HAP-1 (cell line): ENCODE measurements around the gene C2orf92.
A peak's percentile ranks its signal among the peaks of the same experiment; 100 is the strongest.

ENCODE experiments used
- DNase-seq, 2 experiments: peaks; one replicate each; pipeline ENCODE4 v3.0.0-alpha.2; 2016 to 2020; ENCODE audit warnings: low spot score in 2 of 2
- H3K27me3 ChIP-seq: fragments of 250-450 bp; sonication (Bioruptor Pico); 2 replicates; pipeline ENCODE4 v1.5.1; 2020; ENCODE audit warnings: low read depth, mild to moderate bottlenecking, moderate library complexity
- H3K36me3 ChIP-seq: fragments of 250-450 bp; sonication (Bioruptor Pico); replicated peaks from 2 replicates; pipeline ENCODE4 v1.5.1; 2020; ENCODE audit warnings: mild to moderate bottlenecking
- H3K4me1 ChIP-seq: fragments of 250-450 bp; sonication (Bioruptor Pico); 2 replicates; pipeline ENCODE4 v1.5.1; 2020; ENCODE audit warnings: mild to moderate bottlenecking
- H3K4me3 ChIP-seq: fragments of 250-450 bp; sonication (Bioruptor Pico); 2 replicates; pipeline ENCODE4 v1.5.1; 2020; ENCODE audit warnings: mild to moderate bottlenecking, moderate library complexity
- H3K9me3 ChIP-seq: fragments of 250-450 bp; sonication (Bioruptor Pico); 2 replicates; pipeline ENCODE4 v1.5.1; 2020; ENCODE audit warnings: mild to moderate bottlenecking, moderate library complexity
- in situ Hi-C: fragments of 300-500 bp; cut with MboI; formaldehyde crosslinking; loops from 3 replicates; pipeline ENCODE4 v1.14.3; 2020; ENCODE audit warnings: low sequenced_read_pairs, inconsistent platforms, mixed read lengths

Gene C2orf92

GRCh38 chr2:97738179-97739019, 68.9 kb downstream of the C2orf92 start:
- Histone ChIP-seq H3K36me3 (no peaks in the 10 kb centered on the region), H3K9me3 (no peaks in the 10 kb centered on the region), H3K4me1 (no peaks in the 10 kb centered on the region), H3K27me3 (no peaks in the 10 kb centered on the region), H3K4me3 (no peak overlapping the region)
- in situ Hi-C loops = no loop called here
- DNase-seq = no peak

- H3K4me3 ChIP-seq = no peak overlapping the region
- H3K4me1 ChIP-seq = no peaks in the 10 kb centered on the region
- H3K9me3 ChIP-seq = no peaks in the 10 kb centered on the region
- in situ Hi-C loops = no loop called here
- no peaks in the 10 kb centered on the region for H3K27me3 ChIP-seq
- H3K36me3 ChIP-seq = no peaks in the 10 kb centered on the region
- DNase-seq = no peak
Observed at GRCh38 chr2:97739020-97739892, 69.7 kb downstream of the C2orf92 start.

GRCh38 chr2:97739893-97740245, 70.4 kb downstream of the C2orf92 start:
- H3K36me3 ChIP-seq = no peaks in the 10 kb centered on the region
- H3K27me3 ChIP-seq = no peaks in the 10 kb centered on the region
- H3K4me1 ChIP-seq = no peaks in the 10 kb centered on the region
- H3K4me3 ChIP-seq = no peak overlapping the region
- in situ Hi-C loops = no loop called here
- DNase-seq = no peak
- no peaks in the 10 kb centered on the region for H3K9me3 ChIP-seq

- H3K27me3 ChIP-seq = no peaks in the 10 kb centered on the region
- no peaks in the 10 kb centered on the region for H3K9me3 ChIP-seq
- no peak overlapping the region for H3K4me3 ChIP-seq
- H3K36me3 ChIP-seq = no peaks in the 10 kb centered on the region
- H3K4me1 ChIP-seq = no peaks in the 10 kb centered on the region
- DNase-seq = peak; percentile 59 to 82
- in situ Hi-C loops = no loop called here
Observed at GRCh38 chr2:97740590-97741182, 71.2 kb downstream of the C2orf92 start.

DNA sequence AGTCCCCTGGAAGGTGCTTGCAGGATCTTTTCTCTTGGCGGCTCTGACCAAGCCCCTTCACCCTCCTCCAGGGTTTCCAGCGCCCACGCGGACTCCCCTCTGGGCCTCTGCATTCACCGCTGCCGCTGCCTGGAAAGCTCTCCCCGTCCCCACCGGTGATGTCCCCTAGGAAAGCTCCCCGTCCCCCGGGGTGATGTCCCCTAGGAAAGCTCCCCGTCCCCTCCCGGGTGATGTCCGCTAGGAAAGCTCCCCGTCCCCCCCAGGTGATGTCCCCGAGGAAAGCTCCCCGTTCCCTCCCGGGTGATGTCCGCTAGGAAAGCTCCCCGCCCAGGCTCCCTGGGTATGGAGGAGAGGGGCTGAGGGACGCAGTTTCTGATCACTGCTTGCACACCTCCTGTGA, 71.7 kb downstream of the C2orf92 start:
- Histone ChIP-seq H3K4me1 (no peaks in the 10 kb centered on the region), H3K4me3 (no peak overlapping the region), H3K9me3 (no peaks in the 10 kb centered on the region), H3K36me3 (no peaks in the 10 kb centered on the region), H3K27me3 (no peaks in the 10 kb centered on the region)
- DNase-seq = no peak
- in situ Hi-C loops = no loop called here

DNA sequence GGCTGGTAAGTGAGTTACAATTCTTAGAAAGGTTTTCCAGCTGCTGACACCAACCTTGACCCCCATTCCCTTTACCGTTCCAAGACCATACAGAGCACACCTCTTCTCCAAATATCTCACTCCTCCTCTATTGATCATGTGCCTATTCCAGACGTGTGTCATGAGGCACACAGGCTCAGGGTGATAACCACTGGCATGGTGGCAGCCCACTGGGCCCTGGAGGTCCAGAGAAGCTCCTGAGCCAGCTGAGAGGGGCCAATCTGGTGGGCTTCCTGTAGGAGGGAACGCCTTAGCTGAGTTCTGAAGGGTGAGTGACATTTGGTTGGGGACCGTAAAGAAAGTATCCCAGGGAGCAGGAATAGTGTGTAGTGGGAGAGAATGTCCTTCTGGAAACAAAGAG, 72.2 kb downstream of the C2orf92 start:
- in situ Hi-C loops = no loop called here
- no peak for DNase-seq
- H3K4me3 ChIP-seq = no peak overlapping the region
- H3K4me1 ChIP-seq = no peaks in the 10 kb centered on the region
- no peaks in the 10 kb centered on the region for H3K36me3 ChIP-seq
- no peaks in the 10 kb centered on the region for H3K9me3 ChIP-seq
- H3K27me3 ChIP-seq = no peaks in the 10 kb centered on the region

- DNase-seq = no peak
- Histone ChIP-seq H3K4me3 (no peak overlapping the region), H3K27me3 (no peaks in the 10 kb centered on the region), H3K9me3 (no peaks in the 10 kb centered on the region), H3K36me3 (no peaks in the 10 kb centered on the region), H3K4me1 (no peaks in the 10 kb centered on the region)
- in situ Hi-C loops = no loop called here
Observed at GRCh38 chr2:97742381-97742847, 72.9 kb downstream of the C2orf92 start.

DNA sequence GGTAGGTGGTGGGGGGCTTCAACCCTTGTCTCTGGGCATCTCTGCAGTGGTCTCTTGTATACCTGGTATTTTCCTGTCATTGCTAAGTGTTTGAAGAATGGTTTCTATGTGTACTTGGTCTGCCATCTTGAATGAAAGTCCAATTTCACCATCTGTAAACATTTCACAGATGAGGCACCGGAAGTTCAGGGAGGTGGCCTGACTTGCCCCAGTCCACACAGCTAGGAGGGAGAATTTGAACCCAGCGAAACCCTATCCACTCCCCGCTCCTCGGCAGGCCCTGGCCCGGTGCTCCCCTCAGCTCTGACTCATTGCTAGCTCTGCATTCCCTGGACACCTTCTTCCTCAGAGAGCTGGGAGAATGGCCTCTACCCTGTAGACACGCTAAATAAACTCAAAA, 74.4 kb downstream of the C2orf92 start:
- Histone ChIP-seq H3K4me3 (no peak overlapping the region), H3K36me3 (no peaks in the 10 kb centered on the region), H3K9me3 (no peaks in the 10 kb centered on the region), H3K27me3 (no peaks in the 10 kb centered on the region), H3K4me1 (no peaks in the 10 kb centered on the region)
- in situ Hi-C loops = no loop called here
- DNase-seq = no peak

DNA sequence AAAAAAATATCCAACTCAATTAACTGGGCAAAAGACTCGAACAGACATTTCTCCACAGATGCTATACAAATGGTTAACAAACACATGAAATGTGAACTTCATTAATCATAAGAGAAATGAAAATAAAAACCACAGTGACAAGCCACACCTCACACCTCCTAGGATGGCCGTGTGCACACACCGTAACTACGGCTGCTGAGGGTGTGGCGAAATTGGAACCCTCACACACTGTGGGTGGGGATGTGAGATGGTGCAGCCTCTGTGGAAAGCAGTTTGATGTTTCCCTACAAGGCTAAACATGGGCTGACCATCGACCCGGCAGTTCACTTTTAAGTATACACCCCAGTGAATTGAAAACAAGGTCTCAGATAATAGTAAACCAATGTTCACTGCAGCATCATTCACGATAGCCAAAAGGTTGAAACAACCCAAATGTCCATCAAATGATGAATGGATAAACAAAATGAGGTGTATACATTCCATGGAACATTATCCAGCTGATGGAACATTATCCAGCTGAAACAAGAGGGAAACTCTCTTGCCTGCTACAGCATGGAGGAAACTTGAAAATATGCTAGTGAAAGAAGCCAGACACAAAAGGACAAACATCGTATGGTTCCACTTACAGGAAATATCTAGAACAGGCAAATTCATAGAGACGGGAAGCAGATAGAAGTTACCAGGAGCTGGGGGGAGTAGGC, 76.1 kb downstream of the C2orf92 start:
- no peak for DNase-seq
- in situ Hi-C loops = no loop called here
- Histone ChIP-seq H3K4me3 (no peak overlapping the region), H3K9me3 (no peaks in the 10 kb centered on the region), H3K27me3 (no peaks in the 10 kb centered on the region), H3K4me1 (no peaks in the 10 kb centered on the region), H3K36me3 (no peaks in the 10 kb centered on the region)

GRCh38 chr2:97747285-97747684, 77.8 kb downstream of the C2orf92 start:
- no peaks in the 10 kb centered on the region for H3K4me1 ChIP-seq
- DNase-seq = no peak
- H3K36me3 ChIP-seq = no peaks in the 10 kb centered on the region; the same call in 1 of the 2 replicates
- H3K9me3 ChIP-seq = no peaks in the 10 kb centered on the region
- in situ Hi-C loops = no loop called here
- no peaks in the 10 kb centered on the region for H3K27me3 ChIP-seq
- no peak overlapping the region for H3K4me3 ChIP-seq

GRCh38 chr2:97747716-97748115, 78.2 kb downstream of the C2orf92 start:
- Histone ChIP-seq H3K4me1 (no peaks in the 10 kb centered on the region), H3K4me3 (no peak overlapping the region), H3K9me3 (no peaks in the 10 kb centered on the region), H3K36me3 (no peaks in the 10 kb centered on the region; the same call in 1 of the 2 replicates), H3K27me3 (no peaks in the 10 kb centered on the region)
- no peak for DNase-seq
- in situ Hi-C loops = no loop called here

GRCh38 chr2:97749581-97749980, 80.1 kb downstream of the C2orf92 start:
- no peaks in the 10 kb centered on the region for H3K27me3 ChIP-seq
- H3K9me3 ChIP-seq = no peaks in the 10 kb centered on the region
- no peak for DNase-seq
- no peak overlapping the region for H3K4me3 ChIP-seq
- no peaks in the 10 kb centered on the region for H3K4me1 ChIP-seq
- H3K36me3 ChIP-seq = no peaks in the 10 kb centered on the region; the same call in 1 of the 2 replicates
- in situ Hi-C loops = no loop called here

GRCh38 chr2:97750017-97750416, 80.5 kb downstream of the C2orf92 start:
- H3K36me3 ChIP-seq = no peaks in the 10 kb centered on the region; the same call in none of the 2 replicates
- DNase-seq = no peak
- H3K27me3 ChIP-seq = no peaks in the 10 kb centered on the region
- no peaks in the 10 kb centered on the region for H3K9me3 ChIP-seq
- H3K4me1 ChIP-seq = no peaks in the 10 kb centered on the region
- in situ Hi-C loops = no loop called here
- H3K4me3 ChIP-seq = no peak overlapping the region
